HepG2 (cell line): ENCODE data around the gene NPIPA7.
"Not testable (repeated sequence)": the region's sequence is repeated elsewhere in the genome, so short reads cannot be mapped to it uniquely, and the experiment has no call there.

Source experiments
- JUNB ChIP-seq: sonication (generic); formaldehyde crosslinking; IDR thresholded peaks from 2 replicates; pipeline ENCODE4 v1.8.0; 2022; ENCODE audit warnings: missing genetic modification reagents, mild to moderate bottlenecking, borderline replicate concordance
- ZNF18 ChIP-seq: sonication (generic); formaldehyde crosslinking; IDR thresholded peaks from 2 replicates; pipeline ENCODE4 v1.8.0; 2022; ENCODE audit warnings: mild to moderate bottlenecking, missing genetic modification reagents; ENCODE audit not compliant: insufficient replicate concordance

- not testable (repeated sequence) for TF ChIP-seq ZNF18; JUNB (CRISPR knock-in tag)
Measured at GRCh38 chr16:16441401-16441800, 62.5 kb downstream of the NPIPA7 start.
